Activated naive CD4-positive, alpha-beta T cell treated with anti-CD3 and anti-CD28 coated beads, Interleukin-2, amount 50 U/mL, for 24 hours (primary cell): ENCODE measurements around the gene ZNF121.
"Not testable (repeated sequence)": the region's sequence is repeated elsewhere in the genome, so short reads cannot be mapped to it uniquely, and the experiment has no call there.

Source experiments
- H3K27ac Mint-ChIP-seq: one replicate; pipeline ENCODE4 v1.8.0; 2021; ENCODE audit warnings: mild to moderate bottlenecking, mixed read lengths
- H3K27me3 Mint-ChIP-seq: one replicate; pipeline ENCODE4 v1.8.0; 2021; ENCODE audit warnings: mixed read lengths
- H3K36me3 Mint-ChIP-seq: one replicate; pipeline ENCODE4 v1.8.0; 2021; ENCODE audit warnings: mixed read lengths
- H3K4me1 Mint-ChIP-seq: one replicate; pipeline ENCODE4 v1.8.0; 2021; ENCODE audit warnings: mixed read lengths
- H3K4me3 Mint-ChIP-seq: one replicate; pipeline ENCODE4 v1.8.0; 2021; ENCODE audit warnings: mild to moderate bottlenecking, mixed read lengths
- H3K9me3 Mint-ChIP-seq: one replicate; pipeline ENCODE4 v1.8.0; 2021; ENCODE audit warnings: mixed read lengths

ZNF121 gene

DNA sequence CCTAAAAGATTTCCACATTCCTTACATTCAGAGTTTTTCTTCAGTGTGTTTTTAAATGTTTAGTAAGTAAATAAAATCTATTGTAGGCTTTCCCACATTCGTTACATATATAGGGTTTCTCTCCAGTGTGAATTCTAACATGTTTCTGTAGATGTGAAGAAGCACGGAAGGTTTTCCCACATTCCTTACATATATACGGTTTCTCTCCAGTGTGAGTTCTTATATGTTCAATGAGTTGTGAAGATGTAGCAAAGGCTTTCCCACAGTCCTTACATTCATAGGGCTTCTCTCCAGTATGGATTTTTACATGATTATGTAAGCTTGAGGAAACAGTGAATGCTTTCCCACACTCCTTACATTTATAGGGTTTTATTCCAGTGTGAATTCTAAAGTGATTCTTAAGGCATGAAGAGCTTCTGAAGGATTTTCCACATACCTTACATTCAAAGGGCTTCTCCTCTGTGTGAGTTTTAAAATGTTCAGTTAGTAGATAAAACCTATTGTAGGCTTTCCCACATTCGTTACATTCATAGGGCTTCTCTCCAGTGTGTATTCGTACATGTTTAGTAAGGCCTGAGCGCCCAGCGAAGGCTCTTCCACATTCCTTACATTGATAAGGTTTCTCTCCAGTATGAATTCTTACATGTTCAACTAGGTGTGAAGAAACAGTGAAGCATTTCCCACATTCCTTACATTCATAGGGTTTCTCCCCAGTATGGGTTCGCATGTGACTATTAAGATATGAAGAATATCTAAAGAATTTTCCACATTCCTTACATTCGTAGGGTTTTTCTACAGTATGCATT lies 18.2 kb downstream of the ZNF121 start:
- Mint-ChIP-seq H3K27me3 (no peaks in the 10 kb centered on the region), H3K27ac (peak overlapping the region; percentile 24), H3K4me3 (no peak overlapping the region), H3K9me3 (peaks cover 18% of the 10 kb centered on the region), H3K36me3 (peaks cover 62% of the 10 kb centered on the region), H3K4me1 (peaks cover 3% of the 10 kb centered on the region)

DNA sequence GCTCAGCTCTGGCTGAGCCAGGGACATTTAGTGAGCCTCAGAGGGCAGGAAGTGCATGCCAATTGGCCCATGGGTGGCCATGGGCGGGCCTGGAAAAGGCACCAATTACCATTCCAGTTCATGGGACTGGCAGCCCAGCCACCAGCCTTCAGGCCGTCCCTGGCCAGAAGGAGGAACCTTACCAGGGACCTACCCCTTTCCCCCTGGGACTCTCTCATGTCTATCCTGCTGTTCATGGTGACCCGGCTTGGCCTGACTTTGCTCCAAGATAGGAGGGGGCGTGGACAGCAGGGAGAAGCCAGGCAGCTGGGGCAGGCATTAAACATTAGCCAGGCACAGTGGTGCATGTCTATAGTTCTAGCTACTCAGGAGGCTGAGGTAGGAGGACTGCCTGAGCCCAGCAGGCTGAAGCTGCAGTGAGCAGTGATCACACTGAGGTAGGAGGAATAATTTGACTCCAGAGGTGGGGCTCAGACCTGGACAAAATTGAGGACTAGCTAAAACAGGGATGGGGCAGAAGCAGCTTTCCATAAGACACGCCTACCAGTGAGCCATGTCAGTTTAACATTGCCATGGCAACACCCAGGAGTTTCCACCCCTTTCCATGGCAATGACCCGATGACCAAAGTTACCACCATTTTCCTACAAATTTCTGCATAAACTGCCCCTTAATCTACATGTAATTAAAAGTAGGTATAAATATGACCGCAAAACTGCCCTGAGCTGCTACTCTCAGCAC lies 31.6 kb downstream of the ZNF121 start:
- Mint-ChIP-seq H3K9me3 (peaks cover 9% of the 10 kb centered on the region), H3K27me3 (no peaks in the 10 kb centered on the region), H3K27ac (no peak overlapping the region), H3K4me1 (no peaks in the 10 kb centered on the region), H3K36me3 (peaks cover 24% of the 10 kb centered on the region), H3K4me3 (no peak overlapping the region)

DNA sequence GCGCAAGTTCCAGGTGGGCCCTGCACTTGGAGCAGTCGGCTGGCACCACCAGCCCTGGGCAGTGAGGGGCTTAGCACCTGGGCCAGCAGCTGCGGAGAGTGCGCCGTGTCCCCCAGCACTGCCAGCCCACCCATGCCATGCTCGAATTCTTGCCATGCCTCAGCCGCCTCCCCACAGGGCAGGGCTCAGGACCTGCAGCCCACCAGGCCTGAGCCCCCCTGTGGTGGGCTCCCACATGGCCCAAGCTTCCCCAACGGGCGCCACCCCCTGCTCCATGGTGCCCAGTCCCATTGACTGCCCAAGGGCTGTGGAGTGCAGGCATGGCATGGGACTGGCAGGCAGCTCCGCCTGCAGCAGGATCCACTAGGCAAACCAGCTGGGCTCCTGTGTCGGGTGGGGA lies 36.4 kb downstream of the ZNF121 start:
- Mint-ChIP-seq H3K9me3 (peaks cover 15% of the 10 kb centered on the region), H3K27me3 (no peaks in the 10 kb centered on the region), H3K4me3 (no peak overlapping the region), H3K36me3 (peaks cover 16% of the 10 kb centered on the region), H3K4me1 (no peaks in the 10 kb centered on the region), H3K27ac (no peak overlapping the region)

DNA sequence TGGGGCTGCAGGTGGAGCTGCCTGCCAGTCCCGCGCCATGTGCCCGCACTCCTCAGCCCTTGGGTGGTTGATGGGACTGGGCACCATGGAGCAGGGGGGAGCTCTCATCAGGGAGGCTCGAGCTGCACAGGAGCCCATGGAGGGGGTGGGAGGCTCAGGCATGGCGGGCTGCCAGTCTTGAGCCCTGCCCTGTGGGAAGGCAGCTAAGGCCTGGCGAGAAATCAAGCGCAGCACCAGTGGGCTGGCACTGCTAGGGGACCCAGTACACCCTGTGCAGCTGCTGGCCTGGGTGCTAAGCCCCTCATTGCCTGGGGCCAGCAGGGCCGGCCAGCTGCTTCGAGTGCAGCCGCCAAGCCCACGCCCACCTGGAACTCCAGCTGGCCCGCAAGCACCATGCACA lies 43.0 kb downstream of the ZNF121 start:
- not testable (repeated sequence) for H3K27ac Mint-ChIP-seq, H3K4me3 Mint-ChIP-seq, H3K27me3 Mint-ChIP-seq
- peaks cover 13% of the 10 kb centered on the region for H3K36me3 Mint-ChIP-seq
- H3K4me1 Mint-ChIP-seq, result peaks cover 29% of the 10 kb centered on the region
- H3K9me3 Mint-ChIP-seq, result peaks cover 15% of the 10 kb centered on the region

DNA sequence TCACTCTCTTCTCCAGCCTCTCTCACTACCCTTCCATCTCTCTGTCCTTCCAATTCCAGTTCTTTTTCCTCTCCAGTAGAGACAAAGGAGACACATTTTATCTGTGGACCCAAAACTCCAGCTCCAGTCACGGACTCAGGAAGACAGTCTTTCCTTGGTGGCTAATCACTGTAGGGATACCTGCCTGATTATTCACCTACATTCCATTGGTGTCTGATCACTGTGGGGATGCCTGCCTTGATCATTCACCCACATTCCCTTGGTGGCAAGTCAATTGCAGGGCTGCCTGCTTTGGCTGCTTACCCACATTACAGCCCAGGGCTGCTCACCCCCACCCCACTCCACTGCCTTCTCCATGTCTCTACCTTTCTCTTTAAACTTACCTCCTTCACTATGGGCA lies 44.4 kb downstream of the ZNF121 start:
- peaks cover 15% of the 10 kb centered on the region for H3K9me3 Mint-ChIP-seq
- H3K36me3 Mint-ChIP-seq, result peaks cover 25% of the 10 kb centered on the region
- H3K4me3 Mint-ChIP-seq, result peak overlapping the region; percentile 95
- peak overlapping the region; percentile 90 for H3K27ac Mint-ChIP-seq
- peaks cover 33% of the 10 kb centered on the region for H3K4me1 Mint-ChIP-seq
- H3K27me3 Mint-ChIP-seq, result not testable (repeated sequence)

DNA sequence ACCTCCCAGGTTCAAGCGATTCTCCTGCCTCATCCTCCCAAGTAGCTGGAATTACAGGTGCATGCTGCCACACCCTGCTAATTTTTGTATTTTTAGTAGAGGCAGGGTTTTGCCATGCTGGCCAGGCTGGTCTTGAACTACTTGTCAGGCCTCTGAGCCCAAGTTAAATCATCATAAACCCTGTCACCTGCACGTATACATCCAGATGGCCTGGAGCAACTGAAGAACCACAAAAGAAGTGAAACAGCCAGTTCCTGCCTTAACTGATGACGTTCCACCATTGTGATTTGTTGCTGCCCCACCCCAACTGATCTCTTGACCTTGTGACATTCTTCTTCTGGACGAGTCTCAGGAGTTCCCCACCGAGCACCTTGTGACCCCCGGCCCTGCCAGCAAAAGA lies 45.1 kb downstream of the ZNF121 start:
- not testable (repeated sequence) for H3K27me3 Mint-ChIP-seq
- Mint-ChIP-seq H3K27ac (peak overlapping the region; percentile 99), H3K9me3 (peaks cover 15% of the 10 kb centered on the region), H3K36me3 (peaks cover 32% of the 10 kb centered on the region), H3K4me3 (peak overlapping the region; percentile 95), H3K4me1 (peaks cover 33% of the 10 kb centered on the region)

DNA sequence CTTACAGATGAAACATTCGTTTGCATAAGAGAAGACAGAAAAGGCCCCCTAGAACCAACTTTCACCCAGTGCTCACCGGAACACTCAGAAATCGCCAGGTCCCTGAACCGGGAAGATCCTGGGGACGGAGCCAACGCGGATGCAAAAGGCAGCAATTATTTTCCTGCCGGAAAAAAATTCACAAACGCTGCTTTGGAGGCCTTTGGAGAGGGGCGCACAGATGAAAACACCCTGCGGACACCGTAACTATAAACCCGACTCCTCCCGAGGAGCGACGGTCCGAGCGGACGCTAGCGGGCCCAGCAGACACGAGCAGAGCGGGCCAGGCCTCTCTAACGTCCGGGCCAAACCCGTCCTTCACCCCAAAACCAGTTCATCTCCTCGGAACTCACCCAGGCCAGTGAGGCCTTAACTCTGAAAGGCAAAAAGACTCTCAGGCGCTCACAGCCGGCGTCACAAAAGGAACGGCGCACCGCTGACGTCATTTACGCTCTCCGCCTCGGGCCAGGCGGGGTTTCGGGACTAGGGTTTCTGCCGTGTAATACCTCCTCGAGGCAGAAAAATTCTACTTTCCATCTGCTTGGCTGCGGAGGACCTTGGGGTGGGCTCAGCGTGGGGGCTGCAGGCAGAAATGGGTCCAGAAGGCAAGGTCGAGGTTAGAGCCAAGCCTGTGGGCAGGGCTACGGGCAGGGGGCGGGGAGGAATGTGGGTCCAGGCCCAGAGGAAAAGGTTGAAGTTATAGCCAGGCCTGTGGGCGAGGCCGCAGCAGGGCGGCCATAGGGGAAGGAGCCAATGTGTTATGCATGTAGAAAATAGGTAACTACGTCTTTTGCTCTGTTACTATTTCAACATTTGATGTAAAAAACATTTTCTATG lies 45.9 kb downstream of the ZNF121 start, which contains the start of gene ZNF426:
Gene ZNF426, minus strand, starts transcription at position 463 of the 876 bp plus-strand sequence. CDS start 2,413 bp downstream, outside the sequence.
- Mint-ChIP-seq H3K27me3 (no peaks in the 10 kb centered on the region), H3K27ac (peak within 1 kb of the TSS; percentile 99), H3K4me3 (peak within 1 kb of the TSS; percentile 95), H3K9me3 (peaks cover 20% of the 10 kb centered on the region), H3K36me3 (peaks cover 39% of the 10 kb centered on the region), H3K4me1 (peaks cover 33% of the 10 kb centered on the region)

DNA sequence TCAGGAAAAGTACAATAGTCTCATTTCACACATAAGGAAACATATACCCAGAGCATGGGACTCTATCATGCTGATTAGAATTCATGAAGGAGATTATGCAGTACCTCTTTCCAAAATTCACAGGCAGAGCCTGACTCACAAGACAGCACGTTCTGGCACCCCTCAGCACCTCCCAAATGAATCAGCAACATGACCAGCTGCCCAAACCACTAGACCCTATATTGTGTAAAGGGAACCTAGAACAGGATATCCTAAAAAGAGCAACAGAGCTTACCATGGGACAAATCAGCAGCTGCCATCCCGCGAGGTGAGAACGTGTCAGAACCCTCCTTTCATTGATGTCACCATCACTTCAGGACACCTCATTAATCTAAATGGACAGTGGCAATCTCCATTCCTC lies 48.4 kb downstream of the ZNF121 start:
- H3K27ac Mint-ChIP-seq, result no peak overlapping the region
- peaks cover 28% of the 10 kb centered on the region for H3K9me3 Mint-ChIP-seq
- H3K4me1 Mint-ChIP-seq, result peaks cover 33% of the 10 kb centered on the region
- peaks cover 62% of the 10 kb centered on the region for H3K36me3 Mint-ChIP-seq
- no peaks in the 10 kb centered on the region for H3K27me3 Mint-ChIP-seq
- H3K4me3 Mint-ChIP-seq, result peak overlapping the region; percentile 26

DNA sequence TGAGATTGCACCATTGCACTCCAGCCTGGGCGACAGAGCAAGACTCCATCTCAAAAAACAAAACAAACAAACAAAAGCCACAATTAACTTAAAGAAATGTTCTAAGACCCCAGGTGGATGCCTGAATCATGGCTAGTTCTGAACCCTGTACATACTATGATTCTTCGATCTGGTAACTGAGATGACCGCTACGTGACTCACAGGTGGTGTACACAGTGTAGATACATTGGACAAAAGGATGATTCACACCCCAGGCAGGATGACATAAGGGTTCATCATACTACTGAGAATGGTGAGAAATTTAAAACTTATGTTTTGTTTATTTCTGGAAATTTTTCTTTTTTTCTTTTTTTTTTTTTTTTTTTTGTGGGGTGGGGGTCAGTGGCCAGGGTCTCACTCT lies 52.4 kb downstream of the ZNF121 start:
- H3K4me1 Mint-ChIP-seq, result peaks cover 4% of the 10 kb centered on the region
- H3K27ac Mint-ChIP-seq, result no peak overlapping the region
- H3K9me3 Mint-ChIP-seq, result peaks cover 21% of the 10 kb centered on the region
- no peak overlapping the region for H3K4me3 Mint-ChIP-seq
- H3K27me3 Mint-ChIP-seq, result no peaks in the 10 kb centered on the region
- H3K36me3 Mint-ChIP-seq, result peaks cover 81% of the 10 kb centered on the region

DNA sequence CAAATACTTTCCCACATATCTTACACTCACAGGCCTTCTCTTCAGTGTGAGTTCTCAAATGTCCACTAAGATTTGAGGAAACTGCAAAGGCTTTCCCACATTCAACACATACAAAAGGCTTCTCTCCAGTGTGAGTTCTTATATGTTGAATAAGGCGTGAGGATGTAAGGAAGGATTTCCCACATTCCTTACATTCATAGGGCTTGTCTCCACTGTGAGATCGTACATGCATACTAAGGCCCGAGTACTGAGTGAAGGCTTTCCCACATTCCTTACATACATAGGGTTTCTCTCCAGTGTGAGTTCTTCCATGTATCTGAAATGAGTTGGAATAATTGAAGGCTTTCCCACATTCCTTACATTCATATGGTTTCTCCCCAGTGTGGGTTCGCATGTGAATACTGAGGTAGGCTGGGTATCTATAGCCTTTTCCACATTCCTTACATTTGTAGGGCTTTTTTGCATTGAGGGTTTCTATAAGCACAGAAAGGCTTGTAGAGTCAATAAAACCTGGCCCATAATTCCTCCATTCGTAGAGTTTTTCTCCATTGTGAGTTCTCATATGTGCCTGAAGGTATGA lies 55.5 kb downstream of the ZNF121 start:
- Mint-ChIP-seq H3K27ac (no peak overlapping the region), H3K27me3 (no peaks in the 10 kb centered on the region), H3K4me1 (no peaks in the 10 kb centered on the region), H3K4me3 (no peak overlapping the region), H3K36me3 (peaks cover 78% of the 10 kb centered on the region), H3K9me3 (peaks cover 29% of the 10 kb centered on the region)

DNA sequence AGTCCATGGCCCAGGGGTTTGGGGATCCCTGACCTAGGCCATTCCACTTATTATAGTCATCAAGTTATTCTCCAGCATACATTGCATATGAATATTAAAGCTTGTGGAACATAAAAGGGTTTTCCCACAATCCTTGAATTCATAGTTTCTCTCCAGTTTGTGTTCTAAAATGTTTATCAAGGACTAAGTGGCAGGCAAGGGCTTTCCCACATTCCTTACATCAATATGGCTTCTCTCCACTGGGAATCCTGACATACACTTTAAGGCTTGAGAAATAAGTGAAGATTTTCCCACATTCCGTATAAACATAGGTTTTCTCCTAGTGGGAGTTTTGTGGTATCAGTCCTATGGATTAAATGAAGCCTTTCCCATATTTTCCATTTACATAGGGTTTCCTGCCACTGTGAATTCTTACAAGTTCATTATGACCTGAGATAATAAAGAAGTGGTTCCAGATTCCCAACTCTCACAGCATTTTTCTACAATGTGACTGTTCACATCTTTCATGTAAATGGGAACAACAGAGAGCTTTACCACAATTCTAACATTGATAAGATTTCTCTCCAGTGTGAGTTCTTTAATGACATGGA lies 60.3 kb downstream of the ZNF121 start:
- peaks cover 54% of the 10 kb centered on the region for H3K36me3 Mint-ChIP-seq
- peaks cover 16% of the 10 kb centered on the region for H3K9me3 Mint-ChIP-seq
- H3K4me3 Mint-ChIP-seq, result no peak overlapping the region
- no peaks in the 10 kb centered on the region for H3K4me1 Mint-ChIP-seq
- no peaks in the 10 kb centered on the region for H3K27me3 Mint-ChIP-seq
- no peak overlapping the region for H3K27ac Mint-ChIP-seq
